GM19468 (cell line): ENCODE measurements around the gene SLC12A2.

Source experiments
- ATAC-seq: cut with Tn5 transposase; IDR thresholded peaks from one replicate; pipeline ENCODE4 v1.9.1; 2021; ENCODE audit warnings: mild to moderate bottlenecking, moderate library complexity, moderate number of reproducible peaks; ENCODE audit not compliant: unreplicated experiment; ENCODE audit errors: extremely low read depth

The SLC12A2 gene

DNA sequence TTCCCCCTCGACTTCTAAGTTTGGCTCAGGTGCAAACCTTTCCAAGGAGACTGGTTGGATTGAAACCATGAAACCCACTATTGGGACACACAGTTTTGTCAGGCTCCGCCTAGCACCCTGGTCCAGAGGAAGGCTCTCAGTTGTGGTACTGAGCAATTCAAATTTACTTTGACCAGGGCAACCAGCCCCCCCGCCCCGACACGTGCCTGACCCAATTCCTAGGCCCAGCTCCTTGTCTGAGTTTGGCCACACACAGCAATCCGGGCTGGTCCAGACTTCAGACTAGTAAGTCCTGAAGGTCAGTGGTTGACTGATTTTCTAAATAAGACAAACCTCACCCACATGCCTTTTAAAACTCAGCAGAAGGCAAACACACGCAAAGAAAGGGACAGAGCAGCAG lies 132.7 kb downstream of the SLC12A2 start:
- no peak for ATAC-seq

DNA sequence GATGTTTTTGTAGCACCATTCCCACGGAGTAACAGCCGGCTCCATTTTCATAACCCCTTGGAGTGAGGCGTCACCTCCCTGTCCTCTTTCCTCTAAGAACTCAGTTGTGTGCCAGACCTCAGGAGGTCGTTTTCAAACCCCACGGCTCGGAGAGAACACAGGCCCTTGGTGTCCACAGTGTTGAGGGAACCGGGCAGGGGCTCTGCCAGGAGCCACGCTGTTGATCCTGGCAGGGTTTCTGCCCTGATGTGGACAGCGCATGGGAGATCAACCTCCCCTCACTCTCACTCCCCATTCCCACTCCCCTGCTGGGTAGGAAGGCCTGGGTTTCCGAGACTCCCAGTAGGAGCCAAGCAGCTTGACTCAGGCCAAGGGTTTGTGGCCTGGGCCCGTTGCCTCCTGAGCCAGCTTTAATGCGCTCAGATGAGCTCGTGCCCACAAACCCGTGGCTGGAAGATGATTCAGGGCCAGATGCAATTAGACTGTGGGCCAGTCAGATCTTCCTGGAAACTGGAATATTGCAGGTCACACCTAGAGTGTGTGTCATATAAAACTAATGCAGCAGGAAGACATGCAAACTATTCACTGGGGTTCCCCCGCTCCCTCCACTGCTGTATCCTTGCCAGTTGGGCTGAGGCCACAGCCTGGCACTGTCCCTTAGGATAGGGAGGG lies 133.4 kb downstream of the SLC12A2 start:
- ATAC-seq: no peak

DNA sequence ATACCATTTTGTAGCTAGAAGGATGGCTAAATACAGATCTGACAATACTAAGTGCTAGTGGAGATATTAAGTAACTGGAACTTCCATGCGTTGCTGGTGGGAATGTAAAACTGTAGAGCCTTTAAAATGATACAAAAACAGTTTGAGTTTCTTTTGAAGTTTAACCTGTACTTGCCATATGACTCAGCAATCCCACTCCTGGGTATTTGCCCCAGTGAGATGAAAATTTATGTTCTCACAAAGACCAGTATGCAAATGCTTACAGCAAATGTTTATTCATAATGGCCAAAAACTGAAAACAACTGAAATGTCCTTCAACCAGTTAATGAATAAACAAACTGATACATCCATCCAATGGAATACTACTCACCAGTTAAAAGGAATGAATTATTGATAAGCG lies 137.3 kb downstream of the SLC12A2 start:
- no peak for ATAC-seq

DNA sequence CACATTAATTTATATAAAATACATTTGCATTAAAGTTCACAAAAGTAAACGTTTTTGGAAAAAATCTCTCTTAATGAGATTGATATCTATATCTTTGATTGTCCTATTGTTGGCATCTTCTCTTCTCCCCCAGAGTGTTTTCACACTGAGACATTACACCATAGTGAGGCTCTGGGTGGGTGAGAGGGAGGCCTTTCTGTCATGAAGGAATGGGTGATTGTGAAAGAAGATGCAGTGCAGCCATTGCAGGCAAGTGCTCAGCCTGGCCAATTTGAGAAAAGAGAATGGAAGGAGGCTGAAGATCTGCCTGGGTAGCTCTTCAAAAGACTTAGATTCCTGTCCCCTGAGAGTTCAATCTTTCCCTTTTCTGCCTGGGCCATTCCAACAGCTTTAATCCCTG lies 140.8 kb downstream of the SLC12A2 start:
- ATAC-seq: no peak

DNA sequence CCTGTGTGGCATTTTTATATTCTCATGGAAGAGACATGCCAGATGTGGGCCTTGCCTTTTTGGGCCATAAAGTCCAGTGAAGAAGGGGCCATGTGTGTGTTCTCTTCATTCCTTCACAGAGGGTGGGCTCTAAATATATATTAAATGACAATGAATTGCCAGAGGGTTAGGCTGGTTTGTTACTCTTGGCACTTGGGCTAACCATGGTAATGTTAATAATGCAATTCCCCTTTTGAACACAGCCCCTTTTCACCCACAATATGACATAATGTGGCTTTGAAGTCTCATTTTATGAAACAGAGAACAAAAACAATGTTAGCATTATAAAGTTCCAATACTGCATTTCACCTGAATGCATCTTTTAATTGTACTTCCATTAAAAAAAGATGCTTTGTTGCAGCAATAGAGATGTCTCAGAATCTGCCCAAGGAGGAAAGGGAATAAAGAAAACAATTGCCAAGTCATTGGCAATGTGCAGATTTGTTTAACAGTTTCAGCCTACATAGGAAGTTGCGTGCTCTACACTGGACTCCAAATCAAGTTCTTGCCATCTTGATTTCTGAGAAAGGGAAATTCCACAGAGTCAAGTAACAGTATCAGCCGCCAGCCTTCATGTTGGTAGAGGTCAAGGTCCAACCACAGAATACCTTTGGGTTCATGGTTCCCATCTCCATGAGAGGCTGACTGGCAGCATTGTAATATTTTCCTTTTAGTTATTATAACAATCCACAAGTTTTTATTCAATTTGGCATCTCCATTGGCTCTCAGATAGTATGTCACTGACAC lies 141.9 kb downstream of the SLC12A2 start:
- no peak for ATAC-seq

DNA sequence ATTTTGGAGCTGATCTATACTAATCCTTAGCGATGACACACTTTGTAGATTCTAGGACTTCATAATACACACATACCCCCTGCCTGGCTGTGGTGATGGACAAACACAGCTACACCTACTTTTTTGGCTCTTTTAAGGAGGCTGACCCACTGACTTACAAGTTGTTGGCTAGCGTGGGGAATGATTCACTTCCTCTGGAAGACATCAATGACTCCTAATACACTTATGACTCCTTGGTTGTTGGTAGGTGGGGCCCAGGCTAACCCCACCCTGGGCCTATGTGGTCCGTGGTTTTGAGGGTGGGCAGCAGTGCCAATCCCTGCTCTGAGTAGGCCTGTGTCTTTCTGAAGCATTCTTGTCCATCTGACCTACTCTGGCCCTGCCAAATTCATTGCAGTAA lies 144.4 kb downstream of the SLC12A2 start:
- ATAC-seq: no peak

DNA sequence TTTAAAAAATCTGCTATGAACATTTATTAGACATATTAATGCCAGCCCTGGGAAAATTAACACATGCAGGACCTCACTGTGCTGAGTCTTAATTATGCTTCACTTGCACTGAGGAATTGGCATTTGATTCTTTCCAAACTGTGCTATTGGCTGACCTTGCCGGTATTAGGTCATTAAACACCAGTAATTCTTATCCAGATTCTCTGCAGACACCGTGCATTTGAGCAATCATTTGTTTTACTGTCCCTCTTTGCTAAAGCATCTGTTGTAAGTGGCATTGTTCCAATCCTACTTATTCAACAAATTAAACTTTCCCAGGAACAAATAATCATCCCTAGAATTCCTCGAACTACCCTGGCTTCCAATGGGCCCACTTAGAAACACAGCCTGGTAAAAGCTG lies 145.0 kb downstream of the SLC12A2 start:
- no peak for ATAC-seq

DNA sequence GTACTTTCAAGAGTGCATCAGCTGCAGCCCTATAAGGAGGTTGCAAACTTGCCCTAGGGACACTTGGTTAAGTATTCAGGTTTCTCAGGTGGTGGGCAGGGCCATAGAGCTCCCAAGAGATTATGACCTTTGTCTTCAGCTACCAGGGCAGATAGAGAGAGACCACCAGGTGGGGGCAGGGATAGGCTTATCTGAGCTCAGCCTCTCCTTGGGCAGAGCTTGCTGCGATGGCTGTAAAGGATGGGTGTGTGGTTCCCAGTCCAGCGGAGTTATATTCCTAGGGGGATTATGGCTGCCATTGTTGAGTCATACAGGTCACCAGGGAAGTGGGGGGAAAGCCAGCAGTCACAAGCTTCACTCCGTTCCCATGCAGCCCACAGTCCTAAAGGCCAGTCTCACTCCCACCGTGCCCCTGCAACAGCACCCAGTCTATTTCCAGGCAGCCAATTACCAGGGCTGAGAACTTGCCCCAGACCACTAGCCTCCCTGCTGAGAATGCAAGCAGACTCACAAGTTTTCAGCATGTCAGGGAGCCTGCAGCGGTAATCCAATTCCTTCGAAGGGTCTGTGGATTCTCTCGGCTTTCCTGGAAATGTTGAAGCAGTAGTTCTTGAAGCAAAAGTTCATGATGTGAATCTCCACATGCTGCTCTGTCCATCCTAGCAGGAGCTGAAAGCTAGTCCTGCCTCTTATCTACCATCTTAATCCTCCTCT lies 151.5 kb downstream of the SLC12A2 start:
- ATAC-seq: no peak

DNA sequence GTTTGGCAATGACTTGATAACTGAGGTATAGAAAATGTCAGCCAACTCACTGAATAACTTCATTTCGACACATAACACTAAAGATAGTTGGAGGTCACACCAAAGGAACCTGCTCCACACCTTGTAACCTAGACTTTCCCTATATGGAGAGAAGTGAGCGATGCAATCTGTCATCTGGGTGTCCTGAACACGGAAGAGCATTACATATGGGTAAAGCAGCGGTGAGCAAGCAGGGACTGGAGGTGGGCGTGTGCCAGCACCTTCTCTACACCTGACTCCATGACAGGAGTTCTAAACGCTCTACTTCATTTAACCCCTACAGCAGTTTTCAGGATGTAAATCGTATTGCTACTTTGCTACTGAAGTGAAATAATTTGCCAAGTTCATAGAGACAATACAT lies 152.8 kb downstream of the SLC12A2 start:
- ATAC-seq: no peak

DNA sequence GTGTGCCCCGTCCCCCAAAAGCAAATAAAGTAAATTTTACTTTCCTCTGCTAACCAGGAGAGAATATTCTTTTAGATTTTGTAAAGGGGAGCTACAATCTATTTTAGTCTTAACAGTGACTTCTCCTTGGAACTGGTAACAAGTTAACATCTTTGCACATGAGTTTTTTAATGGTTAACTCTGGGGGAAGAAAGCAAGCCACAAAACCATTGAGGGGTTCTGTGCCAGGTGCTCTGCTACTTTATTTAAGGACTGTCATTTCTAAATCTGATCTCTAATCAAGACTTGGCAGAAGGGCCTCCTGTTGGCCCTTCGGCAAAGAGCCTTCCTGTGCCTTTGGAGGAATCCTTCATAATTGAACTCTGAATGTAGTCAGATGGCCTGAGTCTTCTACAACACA lies 153.4 kb downstream of the SLC12A2 start:
- no peak for ATAC-seq

DNA sequence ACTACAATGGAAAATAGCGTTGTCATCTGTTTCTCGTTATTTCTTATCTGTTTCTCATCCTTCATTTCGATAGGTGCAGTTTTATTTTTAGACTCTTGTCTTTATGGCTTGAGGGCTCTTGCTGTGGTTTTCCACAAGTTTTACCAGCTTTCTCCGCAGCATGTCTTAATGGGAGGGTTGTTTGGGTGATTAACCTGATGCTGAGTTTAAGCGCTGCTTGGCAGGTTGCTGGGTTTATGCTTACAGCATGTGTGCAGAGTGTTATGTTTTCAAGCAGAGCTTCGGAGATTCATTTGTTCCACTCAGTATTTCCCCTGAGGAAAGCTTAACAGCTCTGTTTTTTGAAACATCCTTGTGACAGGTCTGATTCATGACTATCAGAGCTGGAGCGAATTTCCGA lies 154.0 kb downstream of the SLC12A2 start:
- no peak for ATAC-seq
